Activated CD8-positive, alpha-beta memory T cell treated with anti-CD3 and anti-CD28 coated beads for 1 hour (primary cell): ENCODE data around the gene MYH16.
"Not testable (repeated sequence)": the region's sequence is repeated elsewhere in the genome, so short reads cannot be mapped to it uniquely, and the experiment has no call there.

Experiments used
- DNase-seq, 2 donors: peaks; one replicate each; pipeline ENCODE4 v3.0.0-alpha.2; 2020; ENCODE audit warnings: low read depth in 1 of 2; ENCODE audit errors: extremely low read depth in 1 of 2

Gene MYH16

GRCh38 chr7:99350641-99351040 lies 78.0 kb downstream of the MYH16 start:
- DNase-seq = not testable (repeated sequence)

- DNase-seq = no peak
Observed at GRCh38 chr7:99352247-99352646, 79.6 kb downstream of the MYH16 start.

- DNase-seq = no peak
Observed at GRCh38 chr7:99355098-99355497, 82.5 kb downstream of the MYH16 start.

GRCh38 chr7:99357701-99358490 lies 85.3 kb downstream of the MYH16 start:
- no peak for DNase-seq

- not testable (repeated sequence) for DNase-seq
Observed at GRCh38 chr7:99358521-99358920, 85.9 kb downstream of the MYH16 start.

- no peak for DNase-seq
Observed at GRCh38 chr7:99359465-99360154, 87.0 kb downstream of the MYH16 start.
